BJ (cell line): ENCODE data around the gene ADGRF5. TPM values are rescaled to one million over a fixed set of nuclear protein-coding genes. Genes with fewer than 3 reads are reported as not detected.
"Not testable (repeated sequence)": the region's sequence is repeated elsewhere in the genome, so short reads cannot be mapped to it uniquely, and the experiment has no call there.

ENCODE experiments used
- CTCF ChIA-PET: fragments of 350-600 bp; formaldehyde crosslinking; extraction: SDS; loops from one replicate; lab custom pipeline; 2021; ENCODE audit warnings: antibody characterized with exemption, inconsistent platforms; lab: Yijun Ruan, JAX
- POLR2A ChIA-PET: fragments of 300-600 bp; sonication (Branson Sonifier 250); formaldehyde crosslinking; extraction: SDS; loops from one replicate; lab custom pipeline; 2021; ENCODE audit warnings: antibody characterized with exemption; lab: Charles Lee
- DNase-seq: peaks from one replicate; pipeline ENCODE4 v3.0.0-alpha.2; 2011; ENCODE audit warnings: low read depth
- H3K27me3 ChIP-seq: 2 replicates; pipeline ENCODE4 v1.6.0; 2011; ENCODE audit warnings: low read length; ENCODE audit not compliant: control insufficient read depth, insufficient read depth
- H3K36me3 ChIP-seq: 2 replicates; pipeline ENCODE4 v1.5.1; 2011; ENCODE audit warnings: low read length; ENCODE audit not compliant: control insufficient read depth, insufficient read depth
- H3K4me3 ChIP-seq: 2 replicates; pipeline ENCODE4 v1.5.1; 2011; ENCODE audit warnings: low read depth, mild to moderate bottlenecking, control low read depth, low read length
- CTCF ChIP-seq: IDR thresholded peaks from 2 replicates; pipeline ENCODE4 v1.5.1; 2011; ENCODE audit warnings: low read depth, mild to moderate bottlenecking, control low read depth, inconsistent platforms, low read length, moderate library complexity; ENCODE audit not compliant: insufficient read depth
- polyA plus RNA-seq: library from polyadenylated mRNA; depleted of rRNA; stranded (reverse); fragments of >200 nt; gene quantifications from 2 replicates; pipeline ENCODE4 v1.2.3, GENCODE V29; 2011

The ADGRF5 gene
- polyA plus RNA-seq, 1 experiment = not detected

GRCh38 chr6:46845126-46845525, 76.6 kb downstream of the ADGRF5 start:
- TF ChIP-seq CTCF = no peak
- ChIA-PET POLR2A (no interaction called here), CTCF (interaction anchor here (1.0 kb wide), 1 partner anchor 9 kb away, joined by 3 read pairs; no protein-coding TSS in a partner anchor)
- Histone ChIP-seq H3K27me3 (no peaks in the 10 kb centered on the region), H3K4me3 (no peak overlapping the region), H3K36me3 (no peaks in the 10 kb centered on the region)
- no peak for DNase-seq

- H3K4me3 ChIP-seq, DNase-seq, H3K36me3 ChIP-seq, POLR2A ChIA-PET, H3K27me3 ChIP-seq: not testable (repeated sequence)
- CTCF ChIA-PET = interaction anchor here (1.2 kb wide), 1 partner anchor 14 kb away, joined by 3 read pairs; no protein-coding TSS in a partner anchor
Observed at GRCh38 chr6:46842252-46842846, 79.4 kb downstream of the ADGRF5 start.

GRCh38 chr6:46838033-46838432, 83.7 kb downstream of the ADGRF5 start:
- POLR2A ChIA-PET = no interaction called here
- no peak for DNase-seq
- no peak for TF ChIP-seq CTCF
- CTCF ChIA-PET = no interaction called here
- Histone ChIP-seq H3K36me3 (no peaks in the 10 kb centered on the region), H3K4me3 (no peak overlapping the region), H3K27me3 (no peaks in the 10 kb centered on the region)

- POLR2A ChIA-PET, H3K4me3 ChIP-seq, H3K36me3 ChIP-seq, DNase-seq, H3K27me3 ChIP-seq: not testable (repeated sequence)
- CTCF ChIA-PET = interaction anchor here (1.1 kb wide), 1 partner anchor 14 kb away, joined by 3 read pairs; no protein-coding TSS in a partner anchor
Observed at GRCh38 chr6:46834991-46835390, 86.7 kb downstream of the ADGRF5 start.

- POLR2A ChIA-PET, H3K36me3 ChIP-seq, H3K27me3 ChIP-seq, DNase-seq, H3K4me3 ChIP-seq: not testable (repeated sequence)
- CTCF ChIA-PET = interaction anchor here (1.1 to 1.4 kb wide), 2 partner anchors 14 kb away, joined by 3 to 5 read pairs; no protein-coding TSS in a partner anchor
Observed at GRCh38 chr6:46834257-46834916, 87.4 kb downstream of the ADGRF5 start.

- H3K4me3 ChIP-seq = no peak overlapping the region
- TF ChIP-seq CTCF = no peak
- no peaks in the 10 kb centered on the region for H3K36me3 ChIP-seq
- no peaks in the 10 kb centered on the region for H3K27me3 ChIP-seq
- ChIA-PET CTCF (interaction anchor here (1.0 kb wide), 1 partner anchor 476 kb away, joined by 3 read pairs; no protein-coding TSS in a partner anchor), POLR2A (no interaction called here)
- no peak for DNase-seq
Observed at GRCh38 chr6:46832816-46833215, 88.9 kb downstream of the ADGRF5 start.
